Activated CD8-positive, alpha-beta memory T cell treated with anti-CD3 and anti-CD28 coated beads, Interleukin-2, amount 50 U/mL, for 24 hours (primary cell): Measurements from ENCODE around the gene EPN3.

ENCODE experiments used
- DNase-seq: peaks from one replicate; pipeline ENCODE4 v3.0.0-alpha.2; 2020; ENCODE audit errors: extremely low read depth

The EPN3 gene

DNA sequence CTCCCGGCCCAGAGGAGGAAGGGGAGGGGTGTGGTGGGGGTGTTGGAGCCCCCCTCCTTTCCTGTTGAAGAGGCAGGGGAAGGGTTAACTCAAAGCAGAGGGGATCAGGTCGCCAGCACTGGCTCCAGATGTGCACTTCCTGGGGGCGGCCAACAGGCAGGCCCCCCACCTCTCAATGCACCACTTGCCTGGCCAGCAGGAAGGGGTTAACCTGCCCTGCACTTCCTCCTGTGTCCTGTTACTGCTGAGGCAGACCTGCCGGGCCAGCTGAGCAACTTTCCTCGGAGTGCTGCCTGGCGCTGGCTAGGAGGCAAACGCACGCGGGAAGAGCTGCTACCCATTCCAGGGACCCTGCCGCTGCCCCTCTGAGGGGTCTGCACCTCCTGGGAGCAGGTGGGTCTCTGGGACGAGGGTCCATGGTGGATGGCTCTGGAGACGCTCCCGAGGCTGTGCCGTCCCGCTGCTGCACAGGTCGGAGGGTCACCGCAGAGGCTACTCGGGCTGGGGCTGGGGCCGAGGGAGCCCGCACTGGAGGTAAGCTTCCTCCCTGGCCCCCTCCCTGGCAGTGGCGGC, at the start of gene EPN3:
Gene EPN3 (plus strand): TSS at position 284 of the 573 bp plus-strand sequence. CDS start 3,822 bp downstream, outside the sequence.
- no peak for DNase-seq

DNA sequence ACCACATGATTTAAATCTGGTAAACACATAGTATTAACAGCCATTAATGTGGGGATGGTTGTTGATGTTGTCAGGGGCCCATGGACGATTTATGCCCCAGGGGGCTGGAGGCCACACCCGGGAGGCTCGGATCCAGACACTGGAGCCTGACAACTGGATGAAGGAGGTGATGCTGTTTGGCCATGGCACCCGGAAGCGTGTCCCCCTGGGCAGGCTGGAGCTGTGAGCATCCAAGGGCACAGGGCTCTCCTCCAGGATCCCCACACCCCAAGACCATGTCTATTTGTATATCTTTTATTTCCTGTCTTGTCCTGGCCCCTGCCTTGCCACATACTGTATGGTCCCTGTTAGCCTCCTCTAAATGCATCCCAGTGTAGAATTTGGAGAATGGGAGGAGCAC, 49.3 kb upstream of the EPN3 start:
- no peak for DNase-seq

DNA sequence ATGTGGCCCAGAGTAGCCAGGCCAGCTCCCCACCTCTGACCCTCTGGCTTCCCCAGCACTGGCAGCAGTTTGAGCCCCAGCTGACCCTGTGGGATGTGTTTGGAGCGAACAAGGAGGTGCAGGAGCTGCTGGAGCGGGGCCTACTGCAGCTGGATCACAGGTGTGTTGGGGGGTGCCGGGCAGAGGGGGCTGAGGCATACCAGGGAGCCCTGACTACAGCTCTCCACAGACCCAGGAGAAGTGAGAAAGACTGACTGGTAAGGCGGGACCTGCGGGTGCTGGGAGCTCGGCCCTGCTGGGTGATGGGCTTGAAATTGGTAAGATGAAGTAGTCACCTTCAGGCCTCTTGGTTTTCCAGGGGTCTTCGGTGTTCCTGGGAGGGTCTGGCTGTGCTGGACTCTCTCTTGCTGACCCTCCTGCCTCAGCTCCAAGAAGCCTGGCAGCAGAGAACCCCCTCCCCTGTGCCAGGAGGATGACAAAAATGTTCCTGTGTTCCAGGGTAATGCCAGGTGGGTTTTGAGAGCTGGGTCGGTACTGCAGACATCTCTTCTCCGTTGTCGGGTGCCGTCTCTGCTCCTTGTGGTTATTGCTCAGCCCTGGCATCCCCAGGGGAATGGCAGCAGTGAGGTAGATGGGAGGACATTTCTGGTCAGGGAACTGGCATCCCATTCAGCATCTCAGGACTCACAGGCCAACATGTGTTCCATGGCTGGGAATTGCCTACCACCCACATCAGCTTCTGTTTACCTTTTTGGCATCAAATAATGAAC, 48.0 kb upstream of the EPN3 start:
- DNase-seq, result no peak

DNA sequence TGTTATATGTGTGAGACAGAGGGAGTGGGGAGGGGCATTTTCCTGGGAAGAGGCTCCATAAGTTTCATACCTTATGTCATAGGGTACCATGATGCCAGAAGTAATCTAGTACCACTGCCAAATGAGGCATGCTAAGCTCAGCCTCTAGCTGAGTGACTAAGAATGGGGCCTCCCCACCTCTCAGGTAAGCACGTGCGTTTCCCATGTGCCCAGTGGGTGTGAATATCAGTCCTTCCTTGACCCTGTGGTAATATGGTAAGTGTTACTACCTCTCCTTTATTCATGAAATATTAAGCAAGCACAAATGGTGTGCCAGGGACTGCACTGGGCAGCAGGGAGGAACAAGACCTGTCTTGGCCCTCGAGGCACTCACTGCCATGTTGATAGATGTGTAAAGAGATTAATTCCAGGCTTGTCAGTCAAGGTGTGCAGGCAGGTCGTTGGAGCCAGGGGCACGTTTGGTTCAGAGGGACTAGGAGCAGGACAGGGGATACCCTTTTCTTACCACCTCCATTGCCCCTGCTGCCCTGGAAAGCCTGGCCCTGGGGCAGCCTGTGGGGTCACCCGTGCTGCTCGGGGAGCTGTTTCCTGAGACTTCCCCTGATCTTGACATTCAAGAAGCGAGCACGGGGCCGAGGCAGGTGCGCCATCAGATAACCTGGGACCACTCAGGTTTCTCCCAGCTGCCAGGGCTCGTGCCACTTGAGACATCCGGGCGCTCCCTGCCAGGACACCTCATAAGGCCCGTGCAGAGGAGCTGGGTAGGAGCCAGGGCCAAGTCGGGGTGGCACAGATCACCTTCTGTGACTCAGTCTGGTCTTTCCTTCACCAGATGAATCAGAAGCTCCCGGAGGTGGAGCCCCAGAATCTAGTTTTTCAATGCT, 45.1 kb upstream of the EPN3 start:
- DNase-seq, result no peak

DNA sequence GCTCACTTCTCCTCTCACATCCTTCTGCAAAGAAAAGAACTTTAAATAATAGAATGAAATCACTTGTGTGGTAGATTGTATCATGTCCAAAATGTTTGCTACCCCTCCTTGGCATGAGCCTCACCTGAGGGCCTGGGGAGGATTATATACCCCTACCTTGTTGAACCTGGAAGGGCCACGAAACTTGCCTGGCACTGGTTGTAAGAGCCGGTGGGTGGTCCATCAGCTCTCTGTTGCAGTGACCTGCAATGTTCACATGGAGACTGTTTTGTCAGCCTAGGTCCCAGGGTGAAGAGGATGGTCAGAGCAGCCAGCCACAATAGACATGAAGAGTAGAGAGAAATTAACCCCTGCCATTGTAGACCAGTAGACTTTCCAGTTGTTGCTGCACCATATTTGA, 43.7 kb upstream of the EPN3 start:
- no peak for DNase-seq

DNA sequence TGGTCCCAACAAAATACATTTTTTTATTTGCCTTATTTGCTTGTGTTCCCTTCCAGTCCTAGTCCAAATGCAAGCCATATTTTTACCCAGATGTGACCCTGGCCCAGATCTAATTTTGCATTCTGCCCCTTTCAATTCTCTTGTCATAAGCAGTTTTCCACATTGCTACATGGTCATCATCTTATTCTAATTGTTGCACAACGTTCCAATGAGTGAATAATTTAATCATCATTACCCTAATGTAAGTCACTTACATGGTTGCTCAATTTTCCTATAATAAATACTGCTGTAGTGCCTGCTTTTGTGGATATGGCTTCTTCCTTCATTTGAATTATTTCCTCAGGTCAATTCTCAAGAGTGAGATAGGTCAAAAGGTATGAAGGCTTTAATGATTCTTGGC, 41.0 kb upstream of the EPN3 start:
- DNase-seq, result no peak

DNA sequence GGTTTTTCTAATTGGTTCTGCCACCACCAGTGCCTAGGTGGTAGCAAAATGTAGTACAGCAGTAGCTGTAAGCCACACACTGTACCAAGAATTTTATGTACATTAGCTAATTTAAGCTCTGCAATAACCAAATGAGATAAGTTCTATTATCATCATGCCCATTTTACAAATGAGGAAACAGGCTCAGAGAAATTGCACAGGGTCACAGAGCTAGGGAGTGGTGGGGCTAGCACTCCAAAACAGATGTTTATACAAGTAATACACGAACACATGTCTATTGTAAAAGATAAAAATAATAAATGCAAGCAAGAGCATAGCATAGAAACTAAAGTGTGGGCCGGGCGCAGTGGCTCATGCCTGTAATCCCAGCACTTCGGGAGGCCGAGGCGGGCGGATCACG, 40.3 kb upstream of the EPN3 start:
- no peak for DNase-seq

DNA sequence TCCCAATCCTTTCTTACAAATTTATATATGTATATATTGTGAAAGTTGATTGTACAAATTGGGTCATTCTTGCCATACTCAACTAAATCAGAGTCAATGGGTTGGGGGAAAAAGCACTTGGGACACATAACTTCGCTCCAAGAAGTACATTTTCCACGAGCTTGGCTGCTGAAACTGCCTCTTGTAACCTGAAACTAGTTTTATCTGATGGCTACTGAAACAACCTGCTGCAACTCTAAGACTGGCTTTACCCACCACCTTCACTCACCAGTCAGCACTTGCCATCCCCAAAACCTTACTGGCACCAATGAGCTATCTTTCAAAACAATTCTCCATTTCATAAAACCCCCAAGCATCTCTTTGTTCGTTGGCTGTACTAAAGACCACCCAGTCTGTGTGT, 38.8 kb upstream of the EPN3 start:
- no peak for DNase-seq

DNA sequence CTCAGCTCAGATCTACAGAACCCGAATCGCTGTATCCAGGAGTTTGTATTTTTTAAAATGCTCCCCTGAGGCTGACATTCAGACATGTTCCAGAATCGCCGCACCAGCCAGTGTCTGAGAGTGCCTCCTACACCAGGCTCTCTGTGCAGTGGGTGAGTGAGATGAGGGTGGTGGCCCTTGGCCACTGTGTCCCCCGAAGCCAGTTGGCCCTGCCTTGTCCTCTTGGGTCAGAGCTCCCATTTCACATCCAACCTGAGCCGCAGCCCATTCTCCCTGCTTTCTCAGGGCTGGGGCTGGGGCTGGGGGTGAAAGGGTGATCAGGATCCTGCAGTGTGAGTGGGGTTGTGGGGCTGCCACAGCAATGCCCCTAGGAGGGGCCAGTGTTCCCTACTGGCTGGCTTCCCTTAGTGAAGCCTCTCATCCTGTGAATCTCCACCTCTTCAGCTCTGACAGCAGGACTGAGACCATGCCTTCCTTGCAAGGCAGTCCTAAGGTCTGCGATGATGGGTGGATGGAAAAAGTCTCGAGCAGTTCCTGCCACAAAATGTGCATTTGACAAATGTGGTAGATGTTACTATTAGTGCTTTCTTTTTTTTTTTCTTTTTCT, 37.2 kb upstream of the EPN3 start:
- DNase-seq, result no peak

DNA sequence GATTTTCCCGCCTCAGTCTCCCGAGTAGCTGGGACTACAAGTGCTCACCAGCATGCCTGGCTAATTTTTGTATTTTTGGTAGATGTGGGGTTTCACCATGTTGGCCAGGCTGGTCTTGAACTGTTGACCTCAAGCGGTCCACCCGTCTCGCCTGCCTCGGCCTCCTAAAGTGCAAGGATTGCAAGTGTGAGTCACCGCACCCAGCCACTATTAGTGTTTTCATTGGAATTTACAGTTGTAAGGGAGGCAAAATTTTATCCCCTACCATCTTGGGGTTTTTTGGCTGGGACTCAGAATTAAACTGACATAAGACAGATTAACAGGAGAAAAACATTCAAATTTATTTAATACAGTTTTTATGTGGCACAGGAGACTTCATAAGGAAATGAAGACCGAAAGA, 36.6 kb upstream of the EPN3 start:
- no peak for DNase-seq

DNA sequence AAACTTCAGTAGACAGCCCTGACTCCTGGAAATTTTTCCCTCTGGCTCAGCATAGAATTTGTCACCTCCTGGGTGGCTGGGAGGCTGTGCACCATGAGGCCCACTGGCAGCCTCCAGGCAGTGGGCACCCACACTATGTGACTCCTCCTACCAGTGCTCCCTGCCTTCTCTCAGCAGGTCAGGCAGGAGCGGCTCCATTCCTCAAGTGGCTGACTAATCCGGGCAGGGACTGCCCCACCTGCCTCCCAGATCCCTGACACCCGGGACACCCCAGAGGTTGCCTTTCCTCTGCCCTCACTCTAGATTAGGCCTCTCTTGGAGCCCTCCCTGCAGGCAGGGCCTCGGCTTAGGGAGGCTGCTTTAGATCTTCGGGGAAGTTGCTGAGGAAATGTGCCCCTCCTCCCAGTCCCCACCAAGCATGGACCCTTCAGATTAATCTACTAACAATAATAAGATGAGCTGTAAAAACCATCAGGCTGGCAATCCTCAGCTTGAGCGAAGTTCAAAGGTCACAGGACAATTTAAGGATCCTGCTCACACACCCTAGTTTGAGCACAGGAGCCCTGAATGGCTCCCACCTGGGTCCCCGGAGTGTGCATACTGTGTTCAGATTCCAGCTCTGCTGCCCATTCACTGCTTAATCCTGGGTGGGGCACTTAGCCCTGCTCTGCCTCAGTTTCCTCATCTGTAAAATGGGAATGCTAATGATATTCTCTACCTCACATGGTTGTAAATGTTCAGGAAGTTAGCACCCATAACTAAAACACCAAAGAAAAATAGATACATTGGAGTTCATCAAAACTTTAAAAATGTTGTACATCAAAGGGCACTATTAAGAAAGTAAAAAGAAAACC, 34.3 kb upstream of the EPN3 start:
- no peak for DNase-seq

DNA sequence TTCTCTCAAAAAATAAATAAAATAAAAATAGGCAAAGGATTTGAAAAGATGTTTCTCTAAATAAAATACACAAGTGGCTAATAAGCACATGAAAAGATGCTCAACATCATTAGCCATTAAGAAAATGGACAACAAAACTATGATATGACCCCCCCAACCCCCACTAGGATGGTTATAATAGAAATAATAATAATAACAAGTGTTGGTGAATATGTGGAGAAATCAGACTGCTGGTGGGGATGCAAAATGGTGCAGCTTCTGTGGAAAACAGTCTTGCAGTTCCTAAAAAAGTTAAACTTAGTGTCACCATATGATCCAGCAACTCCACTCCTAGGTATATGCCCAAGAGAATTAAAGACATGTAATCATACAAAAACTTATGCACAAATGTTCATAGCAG, 33.3 kb upstream of the EPN3 start:
- DNase-seq, result no peak

DNA sequence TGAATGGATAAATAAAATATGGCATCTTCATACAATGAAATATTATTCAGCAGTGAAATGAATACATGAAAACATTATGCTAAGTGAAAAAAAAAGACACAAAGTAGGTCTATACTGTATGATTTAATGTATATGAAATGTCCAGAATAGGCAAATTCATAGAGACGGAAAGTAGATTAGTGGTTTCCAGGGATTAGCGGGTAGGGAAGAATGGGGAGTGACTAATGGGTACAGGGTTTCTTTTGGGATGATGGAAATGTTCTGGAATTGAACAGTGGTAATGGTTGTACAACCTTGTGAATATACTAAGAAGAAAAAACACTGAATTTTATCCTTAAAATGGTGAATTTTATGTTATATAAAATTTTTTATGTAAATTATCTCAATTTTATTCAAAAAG, 32.8 kb upstream of the EPN3 start:
- no peak for DNase-seq

DNA sequence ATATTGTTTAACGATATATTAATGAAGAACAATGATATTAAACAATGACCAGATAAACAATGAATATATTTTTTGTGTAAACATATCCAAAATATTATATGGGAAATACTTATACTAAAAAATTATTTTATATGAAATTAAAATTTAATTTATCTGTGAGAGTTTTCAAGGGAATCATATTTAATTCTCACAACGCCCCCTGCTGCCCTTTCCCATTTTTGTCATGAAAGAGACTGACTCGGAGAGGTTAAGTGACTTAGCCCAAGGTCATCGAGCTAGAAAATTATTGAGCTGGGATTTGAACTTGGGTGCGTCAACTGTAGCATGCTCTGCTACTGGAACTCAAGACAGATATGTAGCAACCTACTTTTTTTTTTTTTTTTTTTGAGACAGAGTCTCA, 31.5 kb upstream of the EPN3 start:
- no peak for DNase-seq

DNA sequence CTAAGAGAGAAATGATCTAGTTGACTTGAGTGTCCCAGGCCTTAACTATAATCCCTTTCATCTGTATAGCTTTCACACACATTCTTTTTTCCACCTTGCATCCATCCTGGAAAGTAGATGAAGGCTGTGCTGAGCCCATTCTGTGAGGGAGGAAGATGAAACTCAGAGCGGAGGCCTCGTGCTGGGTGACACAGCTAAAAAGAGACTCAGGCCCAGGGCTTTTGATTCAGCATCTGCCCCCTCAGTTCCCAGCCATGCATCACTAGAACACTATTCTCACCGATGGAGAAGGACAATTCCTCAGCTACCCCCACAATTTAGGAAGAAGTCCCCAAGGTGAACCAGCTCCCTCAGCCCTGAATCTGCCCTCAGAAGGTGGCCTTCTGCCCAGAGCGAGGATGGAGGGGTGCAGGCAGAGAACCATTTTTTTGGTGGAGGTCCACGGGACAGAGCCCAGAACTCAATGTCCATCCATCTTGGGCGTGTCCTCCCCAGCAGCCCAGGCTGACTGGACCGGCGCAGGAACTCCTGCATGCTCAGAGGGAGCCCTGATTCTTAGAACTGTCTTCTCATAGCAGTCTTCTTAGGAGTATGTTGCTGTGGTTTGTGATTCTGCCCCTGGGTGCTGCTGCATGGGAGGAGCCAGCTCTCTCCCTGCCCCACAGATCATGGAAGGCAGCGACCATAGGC, 30.1 kb upstream of the EPN3 start:
- DNase-seq, result no peak

DNA sequence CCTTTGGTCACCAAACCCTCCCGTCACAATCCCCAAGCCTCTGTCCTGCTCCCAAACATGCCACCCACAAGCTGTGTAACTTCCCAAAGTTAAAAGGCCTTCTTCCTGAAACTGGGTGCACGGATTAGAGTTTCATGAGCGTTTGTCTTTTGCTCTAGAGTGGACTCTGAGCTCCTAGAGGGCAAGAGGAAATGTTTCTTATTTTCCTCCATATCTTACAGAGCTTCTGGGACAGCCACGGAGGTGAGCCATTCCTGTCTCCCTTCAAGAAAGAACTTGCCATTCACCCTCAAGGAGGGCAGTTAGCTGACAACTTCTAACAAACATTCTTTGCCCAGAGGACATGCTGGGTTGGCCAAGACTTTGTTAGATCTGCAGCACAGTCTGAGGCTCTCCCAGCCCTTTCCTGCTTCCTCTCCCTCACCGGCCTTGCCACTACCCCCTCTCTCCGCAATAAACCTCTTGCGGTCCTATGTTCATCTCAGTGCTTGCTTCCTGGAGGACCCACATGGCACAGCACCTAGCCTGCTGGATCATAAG, 26.9 kb upstream of the EPN3 start:
- no peak for DNase-seq

DNA sequence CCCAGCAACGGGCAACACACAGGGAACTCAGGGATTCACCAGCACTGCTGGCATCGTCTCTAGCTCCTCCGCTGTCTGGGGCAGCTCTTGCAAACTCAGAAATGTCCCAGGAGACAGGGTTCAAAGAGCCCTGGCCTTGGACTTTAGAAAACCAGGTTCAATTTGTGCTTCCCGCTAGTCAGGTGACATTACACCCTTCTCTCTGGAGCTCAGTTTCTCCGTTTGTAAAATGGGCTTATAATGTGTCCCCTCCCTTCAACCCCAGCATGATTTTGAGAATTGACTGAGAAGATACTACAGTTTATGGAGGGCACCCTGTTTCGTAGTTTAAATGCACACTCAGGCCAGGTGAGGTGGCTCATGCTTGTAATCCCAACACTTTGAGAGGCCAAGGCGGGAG, 26.2 kb upstream of the EPN3 start:
- DNase-seq, result no peak

DNA sequence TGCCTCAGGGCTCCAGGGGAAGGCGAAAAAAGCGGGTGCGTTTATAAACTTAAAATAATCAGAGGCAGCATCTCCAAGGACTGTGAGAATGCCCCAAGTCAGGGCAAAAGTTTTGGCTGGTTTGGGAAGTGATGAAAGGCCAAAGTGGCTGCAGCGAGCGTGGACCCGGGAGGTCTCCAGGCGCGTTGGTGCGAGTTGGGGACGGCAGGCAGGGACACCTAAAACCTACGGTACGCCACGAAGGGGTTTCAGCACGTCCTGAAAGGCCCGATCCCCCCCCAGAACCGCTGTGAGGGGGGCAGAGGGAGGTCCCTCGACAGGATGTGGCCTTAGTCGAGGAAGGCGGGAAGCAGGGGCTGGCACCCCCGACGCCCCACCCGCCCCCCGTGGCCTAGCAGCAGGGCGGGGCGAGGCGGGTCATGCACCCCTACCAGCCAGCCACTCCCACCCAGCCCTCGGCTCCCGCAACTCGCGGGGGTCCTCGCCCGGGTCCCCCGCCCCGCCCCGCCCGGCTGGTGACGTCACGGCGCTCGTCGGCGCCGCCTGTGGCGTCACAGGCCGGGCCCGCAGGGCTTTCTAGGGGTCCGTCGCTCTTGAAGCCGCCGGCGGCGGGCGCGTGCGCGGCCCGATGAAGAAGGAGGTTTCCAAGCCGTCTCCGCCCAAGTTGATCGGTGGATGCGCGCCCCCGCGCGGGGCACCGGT, 24.5 kb upstream of the EPN3 start, which contains the start of gene MYCBPAP:
Gene MYCBPAP (plus strand): TSS at position 569 of the 702 bp plus-strand sequence. CDS start 236 bp downstream, outside the sequence.
- peak; percentile 67 for DNase-seq

DNA sequence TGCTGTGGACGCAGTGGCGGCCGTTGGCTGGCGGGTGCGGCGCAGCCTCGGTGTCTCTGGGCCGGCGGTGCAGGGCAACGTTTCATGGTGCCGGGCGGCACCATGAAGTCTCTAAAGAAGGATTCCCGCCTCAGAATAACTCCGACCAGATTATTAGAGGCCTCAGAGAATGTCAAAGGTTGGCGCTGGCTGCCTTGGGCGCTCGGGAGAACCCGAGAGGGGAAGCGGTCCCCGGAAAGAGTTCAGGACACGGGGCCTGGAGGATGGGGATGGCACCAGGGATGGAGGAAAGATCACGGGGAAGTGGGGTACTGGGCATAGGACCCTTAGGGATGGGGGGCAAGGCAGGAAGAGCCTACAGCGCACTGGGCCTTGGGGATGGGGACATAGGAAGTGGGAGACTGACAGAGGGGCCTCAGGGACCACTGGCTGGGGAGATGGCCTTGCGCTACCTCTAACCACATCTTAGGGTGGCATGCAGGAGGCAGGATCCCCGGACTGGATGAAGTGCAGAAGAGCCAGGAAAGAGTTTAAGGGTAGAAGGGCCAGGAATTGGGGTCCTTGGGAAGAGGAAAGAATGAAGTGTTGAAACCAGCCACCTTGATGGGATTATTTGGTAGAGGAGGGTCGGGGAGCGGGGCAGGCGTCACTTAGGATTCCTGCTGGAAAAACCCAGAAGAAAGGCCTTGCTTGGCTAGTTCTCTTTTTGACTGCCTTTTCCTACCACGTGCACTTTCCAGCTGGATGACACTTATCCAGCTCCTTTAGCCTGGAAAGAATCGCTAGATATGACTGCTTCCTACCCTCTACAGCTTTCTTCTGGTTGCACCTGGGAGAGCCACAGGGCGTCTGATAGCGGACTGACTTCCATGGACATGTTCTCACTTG, 23.7 kb upstream of the EPN3 start:
- DNase-seq, result no peak
